Suprapubic skin (tissue), 3 donors: ENCODE data around the gene DTNBP1.

Experiments used
- EP300 ChIP-seq: sonication (generic); formaldehyde crosslinking; IDR thresholded peaks from one replicate; pipeline ENCODE4 v1.6.1; 2017; ENCODE audit warnings: antibody characterized with exemption
- POLR2A ChIP-seq, 2 donors: fragments of 450-650 bp; IDR thresholded peaks; one replicate each; pipeline ENCODE4 v1.6.1; 2017; ENCODE audit warnings: antibody characterized with exemption in 2 of 2, mild to moderate bottlenecking in 2 of 2, moderate library complexity in 2 of 2
- TF ChIP-seq, protein P1 (sequence below), 2 donors: fragments of 200-600 bp in 1 of 2; fragments of 450-650 bp in 1 of 2; sonication (generic) in 1 of 2; IDR thresholded peaks; one replicate each; pipeline ENCODE4 v1.5.1; 2016 to 2019; ENCODE audit warnings: antibody characterized with exemption in 2 of 2, mild to moderate bottlenecking in 1 of 2, moderate library complexity in 1 of 2

DNA sequence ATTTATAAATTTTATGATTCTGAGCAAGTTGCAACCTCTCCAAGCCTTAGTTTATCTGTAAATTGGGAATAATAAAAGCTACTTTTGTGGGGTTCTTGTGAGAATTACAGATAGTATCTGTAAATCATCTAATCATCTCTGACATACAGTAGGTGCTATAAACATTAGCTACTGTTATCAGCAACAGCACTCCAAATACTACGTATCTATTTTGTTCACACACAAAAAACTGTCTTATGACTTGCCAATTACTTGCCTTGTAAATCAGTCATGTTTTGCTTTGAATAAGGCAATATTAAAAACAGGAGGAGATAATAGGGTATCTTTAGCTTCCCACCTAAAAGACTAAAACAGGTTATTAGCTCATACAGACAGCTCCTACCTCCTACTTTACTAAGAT lies 36.7 kb downstream of the DTNBP1 start:
- TF ChIP-seq POLR2A (IDR thresholded peaks at IDR 0.05) (no peak), EP300 (no peak)
- TF ChIP-seq, protein P1, sequence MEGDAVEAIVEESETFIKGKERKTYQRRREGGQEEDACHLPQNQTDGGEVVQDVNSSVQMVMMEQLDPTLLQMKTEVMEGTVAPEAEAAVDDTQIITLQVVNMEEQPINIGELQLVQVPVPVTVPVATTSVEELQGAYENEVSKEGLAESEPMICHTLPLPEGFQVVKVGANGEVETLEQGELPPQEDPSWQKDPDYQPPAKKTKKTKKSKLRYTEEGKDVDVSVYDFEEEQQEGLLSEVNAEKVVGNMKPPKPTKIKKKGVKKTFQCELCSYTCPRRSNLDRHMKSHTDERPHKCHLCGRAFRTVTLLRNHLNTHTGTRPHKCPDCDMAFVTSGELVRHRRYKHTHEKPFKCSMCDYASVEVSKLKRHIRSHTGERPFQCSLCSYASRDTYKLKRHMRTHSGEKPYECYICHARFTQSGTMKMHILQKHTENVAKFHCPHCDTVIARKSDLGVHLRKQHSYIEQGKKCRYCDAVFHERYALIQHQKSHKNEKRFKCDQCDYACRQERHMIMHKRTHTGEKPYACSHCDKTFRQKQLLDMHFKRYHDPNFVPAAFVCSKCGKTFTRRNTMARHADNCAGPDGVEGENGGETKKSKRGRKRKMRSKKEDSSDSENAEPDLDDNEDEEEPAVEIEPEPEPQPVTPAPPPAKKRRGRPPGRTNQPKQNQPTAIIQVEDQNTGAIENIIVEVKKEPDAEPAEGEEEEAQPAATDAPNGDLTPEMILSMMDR (IDR thresholded peaks at IDR 0.05): no peak
